ENCODE data around the gene TNFRSF12A. TPM values are rescaled to one million over a fixed set of nuclear protein-coding genes. Genes with fewer than 3 reads are reported as not detected.

TNFRSF12A gene
- total and polyA plus RNA-seq, 10 of the 15 experiments (the other 5 are each of a cell fraction or from before 2014, with no cell fraction given) = 0.35 to 1.7 (median 1.2) TPM; not detected in 2

DNA sequence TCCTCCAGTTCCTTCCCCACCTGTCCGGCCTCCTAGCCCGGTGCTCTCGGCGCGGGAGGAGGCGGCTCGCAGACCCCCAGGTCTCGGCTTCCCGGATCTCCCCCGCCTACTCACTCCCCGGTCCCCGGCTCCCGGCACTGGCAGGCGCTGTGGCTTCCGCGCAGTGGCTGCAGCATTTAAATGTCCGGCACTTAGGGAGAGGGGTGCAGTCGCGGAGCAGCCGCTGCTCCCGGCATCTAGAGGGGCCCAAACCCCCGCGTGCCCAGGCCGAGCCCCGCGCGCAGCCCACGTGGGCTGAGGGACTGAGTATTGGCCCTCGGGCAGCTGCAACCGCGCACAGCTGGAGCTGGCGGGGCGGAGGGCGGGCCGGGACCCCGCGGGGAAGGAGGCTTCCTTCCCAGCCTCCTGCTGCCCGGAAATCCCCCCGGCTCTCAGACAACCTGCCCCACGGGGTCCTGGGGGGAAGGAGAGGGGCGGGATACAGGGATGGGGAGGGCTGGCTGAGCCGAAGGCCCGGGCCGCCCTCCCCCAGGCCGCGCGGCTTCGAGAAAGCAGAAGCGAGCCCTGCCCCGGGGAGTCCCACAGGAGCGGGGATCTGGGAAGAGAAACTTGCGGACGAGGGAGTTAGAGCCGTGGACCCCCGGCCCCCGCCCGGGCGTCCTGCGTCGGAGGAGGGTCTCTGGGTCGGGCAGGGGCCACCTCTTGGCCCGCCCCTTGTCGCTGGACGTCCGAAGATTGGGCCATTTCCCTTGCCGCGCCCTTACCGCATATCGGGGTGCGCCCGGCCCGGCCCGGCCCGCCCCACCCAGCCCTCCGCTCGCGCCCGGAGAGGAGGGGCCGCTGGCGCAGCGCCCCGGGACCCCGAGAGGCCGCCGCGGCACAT, 25.8 kb downstream of the TNFRSF12A start, which contains the start of gene MMP25 (continued):
- TF ChIP-seq, protein P1, sequence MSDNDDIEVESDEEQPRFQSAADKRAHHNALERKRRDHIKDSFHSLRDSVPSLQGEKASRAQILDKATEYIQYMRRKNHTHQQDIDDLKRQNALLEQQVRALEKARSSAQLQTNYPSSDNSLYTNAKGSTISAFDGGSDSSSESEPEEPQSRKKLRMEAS (IDR thresholded peaks at IDR 0.05; ENCODE audit: low read depth, low read length) = 0 out of 2 replicates have a peak, but pooled peaks have one; percentile 22

DNA sequence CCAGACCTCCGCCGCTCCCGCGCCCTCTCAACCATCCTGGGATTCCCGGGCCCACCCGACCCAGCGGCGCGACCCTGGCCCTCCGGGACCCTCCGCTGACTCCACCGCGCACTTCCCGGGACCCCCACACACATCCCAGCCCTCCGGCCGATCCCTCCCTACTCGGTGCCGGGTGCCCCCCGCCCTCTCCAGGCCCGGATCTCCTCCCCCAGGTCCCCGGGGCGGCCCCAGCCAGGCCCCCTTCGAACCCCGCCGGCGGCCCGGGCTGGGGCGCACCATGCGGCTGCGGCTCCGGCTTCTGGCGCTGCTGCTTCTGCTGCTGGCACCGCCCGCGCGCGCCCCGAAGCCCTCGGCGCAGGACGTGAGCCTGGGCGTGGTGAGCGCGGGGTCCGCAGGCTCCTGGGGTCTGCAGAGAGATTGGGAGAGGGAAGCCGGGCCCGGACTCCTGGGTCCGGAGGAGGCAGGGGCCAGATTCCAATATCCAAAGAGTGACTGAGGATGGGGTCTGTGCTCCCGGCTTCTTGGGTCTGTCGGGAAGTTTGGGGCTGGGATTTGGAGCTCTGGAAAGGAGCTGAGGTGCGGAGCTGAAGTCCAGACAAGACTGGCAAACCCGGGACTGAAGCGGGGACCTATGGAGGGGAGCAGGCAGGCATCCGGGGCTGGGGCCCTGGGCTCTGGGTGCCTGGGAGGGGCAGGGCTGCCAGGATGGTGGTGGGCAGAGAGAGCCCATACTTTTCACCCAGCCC, 26.6 kb downstream of the TNFRSF12A start:
- ATAC-seq = no peak; the same call in 2 of the 3 replicates
- POLR2A ChIA-PET = no interaction called here
- Histone ChIP-seq H2AFZ (ENCODE audit: control insufficient read depth, low read depth, low read length) (no peak overlapping the region), H3K36me3 (ENCODE audit: control insufficient read depth in 2 of 2, insufficient read depth in 2 of 2, low read length in 1 of 2) (no peaks in the 10 kb centered on the region), H3K27ac (ENCODE audit: control insufficient read depth, insufficient read depth) (no peak overlapping the region), H3K9me3 (replicated peaks; ENCODE audit: control insufficient read depth, insufficient read depth, low read length) (no peaks in the 10 kb centered on the region), H3K4me2 (ENCODE audit: control insufficient read depth, insufficient read depth) (peak overlapping the region; percentile 96), H3K4me3 (no peak overlapping the region; the same call in 1 of the 2 replicates), H3K79me2 (ENCODE audit: control insufficient read depth, insufficient read depth, low read length) (no peaks in the 10 kb centered on the region), H3K27me3 (replicated peaks in 1 of 2; ENCODE audit: control insufficient read depth in 2 of 2, insufficient read depth in 2 of 2, low read length in 1 of 2) (no peaks in the 10 kb centered on the region; a peak in 2 of 4 replicates), H4K20me1 (ENCODE audit: control insufficient read depth, insufficient read depth) (no peaks in the 10 kb centered on the region), H3K9ac (ENCODE audit: control insufficient read depth, insufficient read depth, low read length) (no peak overlapping the region), H3K4me1 (ENCODE audit: control insufficient read depth, insufficient read depth, low read length) (peaks cover 2% of the 10 kb centered on the region; the same call in 1 of the 2 replicates)
- CTCF ChIA-PET = interaction anchor here (3.7 to 5.6 kb wide), 3 partner anchors 12 to 18 kb away, joined by 18 to 28 read pairs (median 23); no protein-coding TSS in a partner anchor
- no peak for DNase-seq (ENCODE audit: low read depth, low spot score)
- SMC1A ChIA-PET (ENCODE audit: uncharacterized antibody, unreplicated experiment) = no interaction called here
- no TSS peak for BruUV-seq (replicated peaks)
- WGBS (ENCODE audit: insufficient coverage, insufficient replicate concordance, low lambda C conversion rate, missing lambda C conversion rate) = 2% methylated on average over 41 of the region's 54 CpGs
- FAIRE-seq = no peak
- TF ChIP-seq MTA2 (IDR thresholded peaks at IDR 0.05; ENCODE audit: low read depth) (no peak), STAT1 (conservative IDR thresholded peaks at IDR 0.05) (no peak), ETV6 (conservative IDR thresholded peaks at IDR 0.05 in 1 of 2, IDR thresholded peaks at IDR 0.05 in 1 of 2; ENCODE audit: borderline replicate concordance in 1 of 2, low read depth in 1 of 2) (no peak), SUZ12 (IDR thresholded peaks at IDR 0.05; ENCODE audit: unreplicated experiment) (peak; percentile 98), SREBF2 (IDR thresholded peaks at IDR 0.05; ENCODE audit: low read length) (no peak), ZNF274 (IDR thresholded peaks at IDR 0.05; ENCODE audit: insufficient read depth, insufficient read length) (no peak)
- TF ChIP-seq, protein P2, sequence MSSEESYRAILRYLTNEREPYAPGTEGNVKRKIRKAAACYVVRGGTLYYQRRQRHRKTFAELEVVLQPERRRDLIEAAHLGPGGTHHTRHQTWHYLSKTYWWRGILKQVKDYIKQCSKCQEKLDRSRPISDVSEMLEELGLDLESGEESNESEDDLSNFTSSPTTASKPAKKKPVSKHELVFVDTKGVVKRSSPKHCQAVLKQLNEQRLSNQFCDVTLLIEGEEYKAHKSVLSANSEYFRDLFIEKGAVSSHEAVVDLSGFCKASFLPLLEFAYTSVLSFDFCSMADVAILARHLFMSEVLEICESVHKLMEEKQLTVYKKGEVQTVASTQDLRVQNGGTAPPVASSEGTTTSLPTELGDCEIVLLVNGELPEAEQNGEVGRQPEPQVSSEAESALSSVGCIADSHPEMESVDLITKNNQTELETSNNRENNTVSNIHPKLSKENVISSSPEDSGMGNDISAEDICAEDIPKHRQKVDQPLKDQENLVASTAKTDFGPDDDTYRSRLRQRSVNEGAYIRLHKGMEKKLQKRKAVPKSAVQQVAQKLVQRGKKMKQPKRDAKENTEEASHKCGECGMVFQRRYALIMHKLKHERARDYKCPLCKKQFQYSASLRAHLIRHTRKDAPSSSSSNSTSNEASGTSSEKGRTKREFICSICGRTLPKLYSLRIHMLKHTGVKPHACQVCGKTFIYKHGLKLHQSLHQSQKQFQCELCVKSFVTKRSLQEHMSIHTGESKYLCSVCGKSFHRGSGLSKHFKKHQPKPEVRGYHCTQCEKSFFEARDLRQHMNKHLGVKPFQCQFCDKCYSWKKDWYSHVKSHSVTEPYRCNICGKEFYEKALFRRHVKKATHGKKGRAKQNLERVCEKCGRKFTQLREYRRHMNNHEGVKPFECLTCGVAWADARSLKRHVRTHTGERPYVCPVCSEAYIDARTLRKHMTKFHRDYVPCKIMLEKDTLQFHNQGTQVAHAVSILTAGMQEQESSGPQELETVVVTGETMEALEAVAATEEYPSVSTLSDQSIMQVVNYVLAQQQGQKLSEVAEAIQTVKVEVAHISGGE (CRISPR knock-in tag; IDR thresholded peaks at IDR 0.05) = no peak
- intact Hi-C loops (cut with micrococcal nuclease; ENCODE audit: unreplicated experiment) (no loop called here), in situ Hi-C loops (cut with MboI) (no loop called here)
- RAD21 ChIA-PET (ENCODE audit: unreplicated experiment) = interaction anchor here (0.7 kb wide), 1 partner anchor 212 kb away, joined by 3 read pairs; no protein-coding TSS in a partner anchor
